Neuronal stem cell (in vitro differentiated cells): ENCODE measurements around the gene SLC25A43.

Source experiments
- DNase-seq: peaks from one replicate; pipeline ENCODE4 v3.0.0-alpha.2; 2013; ENCODE audit warnings: low spot score
- H2AFZ ChIP-seq: one replicate; pipeline ENCODE4 v1.6.1; 2013; ENCODE audit warnings: mild to moderate bottlenecking, low read length, inconsistent platforms
- H2AK5ac ChIP-seq: 2 replicates; pipeline ENCODE4 v1.6.1; 2013; ENCODE audit warnings: low read depth, mild to moderate bottlenecking, inconsistent platforms, low read length, moderate library complexity, mixed read lengths
- H2BK120ac ChIP-seq: 2 replicates; pipeline ENCODE4 v1.6.1; 2013; ENCODE audit warnings: low read depth, mild to moderate bottlenecking, inconsistent platforms, low read length, moderate library complexity, mixed read lengths
- H2BK12ac ChIP-seq: one replicate; pipeline ENCODE4 v1.6.1; 2013; ENCODE audit warnings: low read length, inconsistent platforms
- H2BK15ac ChIP-seq: 2 replicates; pipeline ENCODE4 v1.6.1; 2013; ENCODE audit warnings: mild to moderate bottlenecking, low read length, inconsistent platforms, mixed read lengths
- H2BK5ac ChIP-seq: one replicate; pipeline ENCODE4 v1.6.1; 2013; ENCODE audit warnings: inconsistent platforms, mild to moderate bottlenecking, low read length, moderate library complexity
- H3K14ac ChIP-seq: one replicate; pipeline ENCODE4 v1.6.1; 2013; ENCODE audit warnings: low read length, inconsistent platforms
- H3K18ac ChIP-seq: 2 replicates; pipeline ENCODE4 v1.6.1; 2013; ENCODE audit warnings: low read length, inconsistent platforms
- H3K23ac ChIP-seq: 2 replicates; pipeline ENCODE4 v1.6.1; 2013; ENCODE audit warnings: low read depth, mild to moderate bottlenecking, mixed read lengths, low read length, inconsistent platforms; ENCODE audit not compliant: poor library complexity
- H3K27ac ChIP-seq: replicated peaks from 3 replicates; pipeline ENCODE4 v1.5.1; 2013; ENCODE audit warnings: low read length, inconsistent platforms
- H3K27me3 ChIP-seq, 3 experiments: 2 replicates each; pipeline ENCODE4 v1.6.1; 2013; ENCODE audit warnings: low read length in 3 of 3, mild to moderate bottlenecking in 2 of 3, inconsistent platforms in 1 of 3, low read depth in 1 of 3, mixed read lengths in 1 of 3, moderate library complexity in 1 of 3; ENCODE audit not compliant: control insufficient read depth in 3 of 3, insufficient read depth in 3 of 3
- H3K36me3 ChIP-seq, 2 donors: replicated peaks in 1 of 2; 2 replicates each; pipeline ENCODE4 v1.6.1; 2013; ENCODE audit warnings: low read length in 2 of 2; ENCODE audit not compliant: control insufficient read depth in 2 of 2, insufficient read depth in 2 of 2
- H3K4ac ChIP-seq: 2 replicates; pipeline ENCODE4 v1.6.1; 2013; ENCODE audit warnings: inconsistent platforms, mild to moderate bottlenecking, low read length, moderate library complexity
- H3K4me1 ChIP-seq, 2 donors: 1 replicate in 1 of 2; 2 replicates in 1 of 2; pipeline ENCODE4 v1.6.1; 2013; ENCODE audit warnings: low read length in 2 of 2, low read depth in 1 of 2; ENCODE audit not compliant: control insufficient read depth in 2 of 2, insufficient read depth in 1 of 2
- H3K4me2 ChIP-seq: one replicate; pipeline ENCODE4 v1.6.1; 2013; ENCODE audit warnings: mild to moderate bottlenecking, low read length, inconsistent platforms; ENCODE audit not compliant: insufficient read depth, poor library complexity, severe bottlenecking
- H3K4me3 ChIP-seq, 2 donors: 2 replicates each; pipeline ENCODE4 v1.5.1; 2013; ENCODE audit warnings: low read length in 2 of 2, mild to moderate bottlenecking in 2 of 2, inconsistent platforms in 1 of 2, moderate library complexity in 1 of 2
- H3K79me1 ChIP-seq: one replicate; pipeline ENCODE4 v1.6.1; 2013; ENCODE audit warnings: low read depth, mild to moderate bottlenecking, inconsistent platforms, low read length, moderate library complexity
- H3K9ac ChIP-seq: one replicate; pipeline ENCODE4 v1.6.1; 2013; ENCODE audit warnings: mild to moderate bottlenecking, low read depth, low read length, inconsistent platforms; ENCODE audit not compliant: poor library complexity
- H3K9me3 ChIP-seq, 2 donors: replicated peaks in 1 of 2; 2 replicates each; pipeline versions ENCODE3 to v1.6.1; 2013; ENCODE audit warnings: low read length in 2 of 2, mild to moderate bottlenecking in 2 of 2, inconsistent platforms in 1 of 2, low read depth in 1 of 2, mixed read lengths in 1 of 2, moderate library complexity in 1 of 2; ENCODE audit not compliant: control insufficient read depth in 2 of 2, insufficient read depth in 1 of 2
- H4K8ac ChIP-seq: one replicate; pipeline ENCODE4 v1.6.1; 2013; ENCODE audit warnings: low read depth, mild to moderate bottlenecking, inconsistent platforms, low read length, moderate library complexity
- H4K91ac ChIP-seq: one replicate; pipeline ENCODE4 v1.6.1; 2013; ENCODE audit warnings: low read length, low read depth, mild to moderate bottlenecking, inconsistent platforms; ENCODE audit not compliant: poor library complexity
- WGBS, 2 donors: extraction: QIAGEN DNeasy Blood & Tissue Kit; methylation state at CpG; one replicate each; pipeline ENCODE4 v1.1.7; 2013; ENCODE audit warnings: missing lambda C conversion rate in 2 of 2, mixed read lengths in 1 of 2; ENCODE audit not compliant: insufficient read length in 2 of 2, insufficient replicate concordance in 1 of 2; ENCODE audit errors: extremely low coverage in 2 of 2; 5-methylcytosine and 5-hydroxymethylcytosine counted together

The SLC25A43 gene

GRCh38 chrX:119479845-119480244, 80.7 kb downstream of the SLC25A43 start:
- Histone ChIP-seq H3K27ac (no peak overlapping the region), H3K14ac (no peak overlapping the region), H2BK120ac (no peak overlapping the region), H2BK5ac (no peak overlapping the region), H2BK15ac (no peak overlapping the region), H4K91ac (no peak overlapping the region), H4K8ac (no peak overlapping the region), H3K4ac (no peak overlapping the region), H3K79me1 (no peaks in the 10 kb centered on the region), H2AFZ (no peak overlapping the region), H3K36me3 (no peaks in the 10 kb centered on the region), H3K9me3 (no peaks in the 10 kb centered on the region), H3K4me2 (no peak overlapping the region), H3K4me3 (no peak overlapping the region), H3K9ac (no peak overlapping the region), H3K27me3 (peaks cover 0 to 5% (median 4%) of the 10 kb centered on the region in 3 experiments), H2AK5ac (no peak overlapping the region), H3K23ac (no peak overlapping the region), H3K18ac (no peak overlapping the region), H3K4me1 (no peaks in the 10 kb centered on the region), H2BK12ac (no peak overlapping the region)
- no CpG with 5 or more reads among the region's 2 CpGs for WGBS, 2 donors
- DNase-seq: no peak

GRCh38 chrX:119481323-119481801, 82.2 kb downstream of the SLC25A43 start:
- no peak overlapping the region for H4K91ac ChIP-seq
- no peak overlapping the region for H3K18ac ChIP-seq
- no peak overlapping the region for H2BK5ac ChIP-seq
- no peaks in the 10 kb centered on the region for H3K36me3 ChIP-seq
- no peak overlapping the region for H2BK15ac ChIP-seq
- H3K4me2 ChIP-seq: no peak overlapping the region
- H2AFZ ChIP-seq: no peak overlapping the region
- no peak overlapping the region for H2BK120ac ChIP-seq
- H4K8ac ChIP-seq: no peak overlapping the region
- H3K4me1 ChIP-seq: no peaks in the 10 kb centered on the region
- H3K9ac ChIP-seq: no peak overlapping the region
- no peak overlapping the region for H3K4ac ChIP-seq
- H3K4me3 ChIP-seq: no peak overlapping the region
- H3K23ac ChIP-seq: no peak overlapping the region
- H3K27me3 ChIP-seq: peaks cover 0 to 5% (median 4%) of the 10 kb centered on the region in 3 experiments
- no peaks in the 10 kb centered on the region for H3K79me1 ChIP-seq
- H3K9me3 ChIP-seq: no peaks in the 10 kb centered on the region
- no peak overlapping the region for H2BK12ac ChIP-seq
- no peak for DNase-seq
- H3K14ac ChIP-seq: peak overlapping the region; percentile 38
- WGBS, 2 donors: no CpG with 5 or more reads among the region's 4 CpGs
- H3K27ac ChIP-seq: no peak overlapping the region
- H2AK5ac ChIP-seq: no peak overlapping the region

GRCh38 chrX:119482041-119482440, 82.9 kb downstream of the SLC25A43 start:
- Histone ChIP-seq H4K8ac (no peak overlapping the region), H3K14ac (no peak overlapping the region), H2BK5ac (no peak overlapping the region), H2AFZ (peak overlapping the region; percentile 91), H3K27ac (no peak overlapping the region), H3K4me2 (no peak overlapping the region), H3K9me3 (no peaks in the 10 kb centered on the region), H3K4ac (no peak overlapping the region), H3K4me1 (no peaks in the 10 kb centered on the region), H3K18ac (no peak overlapping the region), H2BK15ac (no peak overlapping the region), H3K27me3 (peaks cover 0 to 5% (median 4%) of the 10 kb centered on the region in 3 experiments), H3K9ac (no peak overlapping the region), H2BK120ac (no peak overlapping the region), H3K23ac (no peak overlapping the region), H3K36me3 (no peaks in the 10 kb centered on the region), H2AK5ac (no peak overlapping the region), H2BK12ac (no peak overlapping the region), H3K79me1 (no peaks in the 10 kb centered on the region), H4K91ac (no peak overlapping the region), H3K4me3 (no peak overlapping the region)
- DNase-seq: no peak
- no CpG with 5 or more reads among the region's 10 CpGs for WGBS, 2 donors

- Histone ChIP-seq H4K8ac (no peak overlapping the region), H3K14ac (no peak overlapping the region), H3K4me3 (peak overlapping the region; percentile 6 to 64), H3K18ac (peak overlapping the region; percentile 76), H2BK120ac (no peak overlapping the region), H2BK12ac (no peak overlapping the region), H3K4me2 (no peak overlapping the region), H2AFZ (peak overlapping the region; percentile 91), H4K91ac (no peak overlapping the region), H3K4ac (no peak overlapping the region), H2BK15ac (no peak overlapping the region), H2BK5ac (no peak overlapping the region), H3K36me3 (no peaks in the 10 kb centered on the region), H3K23ac (no peak overlapping the region), H3K4me1 (no peaks in the 10 kb centered on the region), H3K27me3 (peaks cover 0 to 5% (median 4%) of the 10 kb centered on the region in 3 experiments), H3K79me1 (no peaks in the 10 kb centered on the region), H3K27ac (no peak overlapping the region), H3K9me3 (no peaks in the 10 kb centered on the region), H3K9ac (no peak overlapping the region), H2AK5ac (no peak overlapping the region)
- DNase-seq: no peak
- WGBS, 2 donors: no CpG with 5 or more reads among the region's 48 CpGs
Observed at GRCh38 chrX:119482481-119483480, 83.6 kb downstream of the SLC25A43 start.
